Vagina (tissue), 2 donors: ENCODE data around the gene C16orf54.

ENCODE experiments used
- POLR2A ChIP-seq, 2 donors: fragments of 450-650 bp; IDR thresholded peaks; one replicate each; pipeline ENCODE4 v1.6.1; 2017; ENCODE audit warnings: antibody characterized with exemption in 2 of 2, mild to moderate bottlenecking in 2 of 2, moderate library complexity in 2 of 2
- POLR2AphosphoS5 ChIP-seq, 2 donors: sonication (generic); formaldehyde crosslinking; IDR thresholded peaks; one replicate each; pipeline ENCODE4 v1.9.0; 2017; ENCODE audit warnings: antibody characterized with exemption in 2 of 2, mild to moderate bottlenecking in 2 of 2, low read depth in 1 of 2; ENCODE audit not compliant: insufficient read depth in 1 of 2
- TF ChIP-seq, protein P1 (sequence below), 3 experiments: fragments of 450-650 bp in 2 of 3; fragments of 200-600 bp in 1 of 3; sonication (generic) in 1 of 3; IDR thresholded peaks; one replicate each; pipeline ENCODE4 v1.5.1; 2017 to 2019; ENCODE audit warnings: antibody characterized with exemption in 3 of 3, mild to moderate bottlenecking in 2 of 3, moderate library complexity in 2 of 3

GRCh38 chr16:29774730-29775129 lies 28.9 kb upstream of the C16orf54 start:
- TF ChIP-seq, protein P1, sequence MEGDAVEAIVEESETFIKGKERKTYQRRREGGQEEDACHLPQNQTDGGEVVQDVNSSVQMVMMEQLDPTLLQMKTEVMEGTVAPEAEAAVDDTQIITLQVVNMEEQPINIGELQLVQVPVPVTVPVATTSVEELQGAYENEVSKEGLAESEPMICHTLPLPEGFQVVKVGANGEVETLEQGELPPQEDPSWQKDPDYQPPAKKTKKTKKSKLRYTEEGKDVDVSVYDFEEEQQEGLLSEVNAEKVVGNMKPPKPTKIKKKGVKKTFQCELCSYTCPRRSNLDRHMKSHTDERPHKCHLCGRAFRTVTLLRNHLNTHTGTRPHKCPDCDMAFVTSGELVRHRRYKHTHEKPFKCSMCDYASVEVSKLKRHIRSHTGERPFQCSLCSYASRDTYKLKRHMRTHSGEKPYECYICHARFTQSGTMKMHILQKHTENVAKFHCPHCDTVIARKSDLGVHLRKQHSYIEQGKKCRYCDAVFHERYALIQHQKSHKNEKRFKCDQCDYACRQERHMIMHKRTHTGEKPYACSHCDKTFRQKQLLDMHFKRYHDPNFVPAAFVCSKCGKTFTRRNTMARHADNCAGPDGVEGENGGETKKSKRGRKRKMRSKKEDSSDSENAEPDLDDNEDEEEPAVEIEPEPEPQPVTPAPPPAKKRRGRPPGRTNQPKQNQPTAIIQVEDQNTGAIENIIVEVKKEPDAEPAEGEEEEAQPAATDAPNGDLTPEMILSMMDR (IDR thresholded peaks at IDR 0.05) = no peak
- no peak for TF ChIP-seq POLR2AphosphoS5 (IDR thresholded peaks at IDR 0.05; ENCODE audit: insufficient read depth in 1 of 2, low read depth in 1 of 2)
- no peak for TF ChIP-seq POLR2A (IDR thresholded peaks at IDR 0.05)
